Measurements from ENCODE around the gene DLG2.

The DLG2 gene

DNA sequence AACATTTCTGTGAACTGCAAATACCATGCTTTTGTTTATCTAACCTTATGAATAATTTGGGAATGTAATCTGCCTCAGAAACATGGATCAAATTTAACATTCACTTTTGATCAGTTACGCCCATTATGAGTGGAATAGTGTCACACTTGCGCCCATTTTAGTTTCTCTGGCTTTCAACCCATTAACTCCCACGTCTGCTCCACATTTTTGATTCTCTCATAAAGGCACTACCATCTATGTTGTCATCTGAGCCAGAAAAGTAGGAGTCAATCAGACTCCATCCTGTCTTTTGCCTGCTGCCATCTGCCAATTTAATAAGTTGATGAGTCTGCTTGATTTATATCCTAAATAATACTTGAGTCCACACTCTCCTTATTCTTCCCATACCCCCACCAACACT, 1090.7 kb downstream of the DLG2 start:
- TF ChIP-seq, protein P1, sequence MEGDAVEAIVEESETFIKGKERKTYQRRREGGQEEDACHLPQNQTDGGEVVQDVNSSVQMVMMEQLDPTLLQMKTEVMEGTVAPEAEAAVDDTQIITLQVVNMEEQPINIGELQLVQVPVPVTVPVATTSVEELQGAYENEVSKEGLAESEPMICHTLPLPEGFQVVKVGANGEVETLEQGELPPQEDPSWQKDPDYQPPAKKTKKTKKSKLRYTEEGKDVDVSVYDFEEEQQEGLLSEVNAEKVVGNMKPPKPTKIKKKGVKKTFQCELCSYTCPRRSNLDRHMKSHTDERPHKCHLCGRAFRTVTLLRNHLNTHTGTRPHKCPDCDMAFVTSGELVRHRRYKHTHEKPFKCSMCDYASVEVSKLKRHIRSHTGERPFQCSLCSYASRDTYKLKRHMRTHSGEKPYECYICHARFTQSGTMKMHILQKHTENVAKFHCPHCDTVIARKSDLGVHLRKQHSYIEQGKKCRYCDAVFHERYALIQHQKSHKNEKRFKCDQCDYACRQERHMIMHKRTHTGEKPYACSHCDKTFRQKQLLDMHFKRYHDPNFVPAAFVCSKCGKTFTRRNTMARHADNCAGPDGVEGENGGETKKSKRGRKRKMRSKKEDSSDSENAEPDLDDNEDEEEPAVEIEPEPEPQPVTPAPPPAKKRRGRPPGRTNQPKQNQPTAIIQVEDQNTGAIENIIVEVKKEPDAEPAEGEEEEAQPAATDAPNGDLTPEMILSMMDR (IDR thresholded peaks at IDR 0.05) = no peak
- no peak for TF ChIP-seq ZFX (IDR thresholded peaks at IDR 0.05; ENCODE audit: borderline replicate concordance)
- no peak overlapping the region for H3K27ac ChIP-seq

DNA sequence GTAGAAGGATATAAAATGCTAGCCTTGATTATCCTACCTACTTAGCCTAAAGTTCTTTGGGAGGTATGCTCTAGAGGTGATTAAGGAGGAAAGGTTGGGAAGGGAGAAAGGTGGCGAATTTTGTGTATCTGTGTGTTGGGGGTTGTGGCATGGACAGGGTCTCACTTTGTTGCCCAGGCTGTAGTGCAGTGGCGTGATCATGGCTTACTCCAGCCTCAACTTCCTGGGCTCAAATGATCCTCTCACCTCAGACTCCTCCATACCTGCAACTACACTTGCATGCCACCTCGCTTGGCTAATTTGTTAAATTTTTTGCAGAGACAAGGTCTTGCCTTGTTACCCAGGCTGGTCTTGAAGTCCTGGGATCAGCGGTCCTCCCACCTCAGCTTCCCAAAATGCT, 1094.8 kb downstream of the DLG2 start:
- H3K27ac ChIP-seq = no peak overlapping the region
- TF ChIP-seq ZFX (IDR thresholded peaks at IDR 0.05; ENCODE audit: borderline replicate concordance) = no peak
- TF ChIP-seq, protein P1 (IDR thresholded peaks at IDR 0.05) = no peak

DNA sequence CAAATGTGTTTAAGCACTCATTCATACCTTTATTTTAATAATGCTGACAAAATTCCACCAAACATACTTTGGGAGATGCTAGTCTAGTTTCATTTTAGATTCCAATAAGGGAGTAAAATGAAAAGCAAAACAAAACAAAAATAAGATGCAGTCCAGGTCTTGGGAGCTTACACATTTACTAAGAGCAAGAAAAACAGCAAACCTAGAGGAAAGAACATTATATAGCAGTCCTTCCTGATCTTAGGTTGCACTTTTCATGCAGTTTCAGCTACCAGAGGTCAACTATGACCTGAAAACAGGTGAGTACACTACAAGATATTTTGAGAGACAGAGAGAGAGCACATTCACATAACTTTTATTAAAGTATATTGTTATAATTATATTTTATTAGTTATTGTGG, 1100.9 kb downstream of the DLG2 start:
- TF ChIP-seq ZFX (IDR thresholded peaks at IDR 0.05; ENCODE audit: borderline replicate concordance) = no peak
- TF ChIP-seq, protein P1 (IDR thresholded peaks at IDR 0.05) = no peak
- no peak overlapping the region for H3K27ac ChIP-seq

DNA sequence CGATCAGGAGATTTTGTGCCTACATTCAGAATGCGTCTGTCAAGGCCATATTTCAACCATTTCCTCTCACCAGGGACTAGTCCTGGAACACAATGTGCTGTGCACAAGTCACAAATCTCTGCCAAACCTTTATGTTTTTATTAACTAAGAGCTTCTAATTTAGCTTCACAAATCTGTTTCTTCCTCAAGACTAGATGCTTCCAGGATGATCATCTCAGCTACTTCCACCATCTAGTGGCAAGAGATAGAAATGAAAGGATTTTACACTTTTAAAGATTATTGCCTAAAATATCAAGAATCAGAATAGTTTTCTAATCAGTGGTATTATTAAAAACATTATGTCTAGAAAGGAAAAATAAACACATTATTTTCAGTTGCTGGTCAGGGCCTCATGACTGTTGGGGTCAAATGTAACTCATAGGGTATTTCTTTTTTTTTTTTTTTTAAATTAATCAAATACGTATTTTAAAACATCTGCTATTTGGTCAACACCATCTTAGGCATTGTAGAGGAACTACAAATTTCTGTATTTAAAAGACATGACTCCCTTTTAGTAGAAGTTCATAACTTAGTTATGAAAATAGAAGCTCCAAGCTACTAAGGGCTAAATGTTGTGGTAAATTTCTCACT, 1102.6 kb downstream of the DLG2 start:
- H3K27ac ChIP-seq = no peak overlapping the region
- TF ChIP-seq, protein P1 (IDR thresholded peaks at IDR 0.05) = peak; percentile 74
- TF ChIP-seq ZFX (IDR thresholded peaks at IDR 0.05; ENCODE audit: borderline replicate concordance) = no peak

DNA sequence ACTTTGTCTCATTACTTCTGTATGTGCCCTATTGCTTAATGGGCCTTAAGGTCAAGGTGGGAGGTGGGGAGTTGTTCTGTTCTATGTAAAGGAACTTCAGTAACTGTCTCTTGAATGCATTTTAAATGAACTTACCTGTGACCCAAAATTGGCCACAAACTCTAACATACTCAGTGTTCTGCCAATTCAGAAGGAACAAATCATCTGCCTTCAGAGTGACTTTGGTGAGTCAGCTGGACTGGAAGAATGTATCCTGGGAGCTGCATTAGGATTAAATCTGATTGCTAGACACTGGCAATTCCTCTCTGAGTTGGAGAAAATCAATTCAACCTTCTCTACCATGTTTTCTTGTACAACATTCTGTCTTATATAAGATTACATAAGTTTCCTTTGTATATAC, 1104.8 kb downstream of the DLG2 start:
- no peak for TF ChIP-seq ZFX (IDR thresholded peaks at IDR 0.05; ENCODE audit: borderline replicate concordance)
- TF ChIP-seq, protein P1 (IDR thresholded peaks at IDR 0.05) = no peak
- H3K27ac ChIP-seq = no peak overlapping the region

DNA sequence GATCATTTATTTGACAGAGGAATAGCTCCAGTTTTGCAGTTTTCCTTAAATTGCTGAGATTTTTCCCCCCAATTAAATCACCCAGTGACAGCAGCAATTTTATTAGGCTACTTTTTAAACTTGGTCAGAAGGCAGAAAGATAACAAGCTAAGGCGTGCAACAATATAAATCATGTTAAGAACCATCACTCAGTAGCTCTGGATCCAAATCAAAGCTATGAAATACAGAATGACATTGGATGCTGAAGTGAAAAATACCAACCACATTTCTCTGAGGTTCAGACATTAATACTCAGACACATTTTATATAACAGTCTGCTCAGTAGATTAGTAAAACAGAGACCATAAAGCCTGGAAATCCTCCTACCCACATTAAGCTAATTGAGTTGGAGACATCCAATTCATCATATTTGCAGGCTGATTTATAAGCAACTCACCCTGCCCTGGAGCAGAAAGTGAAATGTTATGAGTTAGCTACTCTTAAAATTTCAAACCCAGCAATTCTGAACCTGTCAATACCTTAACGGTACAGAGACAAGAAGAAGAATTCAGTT, 1108.4 kb downstream of the DLG2 start:
- TF ChIP-seq ZFX (IDR thresholded peaks at IDR 0.05; ENCODE audit: borderline replicate concordance) = no peak
- TF ChIP-seq, protein P1 (IDR thresholded peaks at IDR 0.05) = no peak
- H3K27ac ChIP-seq = no peak overlapping the region

DNA sequence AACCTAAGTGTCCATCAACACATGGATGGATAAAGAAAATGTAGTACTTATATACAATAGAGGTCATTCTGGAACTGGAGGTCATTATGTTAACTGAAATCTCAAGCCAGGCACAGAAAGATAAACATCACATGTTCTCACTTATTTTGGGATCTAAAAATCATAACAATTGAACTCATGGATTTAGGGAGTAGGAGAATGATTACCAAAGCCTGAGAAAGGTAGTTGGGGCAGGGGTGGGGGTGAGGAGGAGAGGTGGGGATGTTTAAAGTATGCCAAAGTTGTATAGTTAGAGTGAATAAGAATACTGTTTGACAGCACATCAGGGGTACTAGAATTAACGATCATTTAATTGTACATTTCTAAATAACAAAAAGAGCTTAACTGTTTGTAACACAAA, 1112.7 kb downstream of the DLG2 start:
- no peak overlapping the region for H3K27ac ChIP-seq
- no peak for TF ChIP-seq ZFX (IDR thresholded peaks at IDR 0.05; ENCODE audit: borderline replicate concordance)
- TF ChIP-seq, protein P1 (IDR thresholded peaks at IDR 0.05) = no peak

All from 22Rv1 (cell line).